K562 (cell line): Measurements from ENCODE around the gene AGPAT4. TPM values are rescaled to one million over a fixed set of nuclear protein-coding genes. Genes with fewer than 3 reads are reported as not detected.

Source experiments
- ATAC-seq: fragments of 200-7000 bp; cut with Tn5 transposase; 3 replicates; pipeline ENCODE4 v1.9.1; 2020; ENCODE audit warnings: moderate library complexity
- BruUV-seq: library from RNA; stranded (reverse); fragments of 400-500 nt; replicated peaks from 2 replicates; lab custom pipeline; 2021; lab: Mats Ljungman, UMichigan
- CTCF ChIA-PET: fragments of 300-600 bp; formaldehyde crosslinking; extraction: SDS; loops from one replicate; lab custom pipeline; 2021; ENCODE audit warnings: low intra/inter-chr PET ratio; lab: Yijun Ruan, JAX
- POLR2A ChIA-PET: fragments of 300-600, 350-650 bp; sonication (Branson Sonifier 250); formaldehyde crosslinking; extraction: SDS; loops from one replicate; lab custom pipeline; 2021; ENCODE audit warnings: antibody characterized with exemption, inconsistent platforms; lab: Yijun Ruan, JAX
- DNase-seq, 4 experiments: peaks; one replicate each; pipeline versions ENCODE4 v3.0.0 to v3.0.0-alpha.2; 2011 to 2018; ENCODE audit warnings: low spot score in 3 of 4, mixed read lengths in 3 of 4; ENCODE audit errors: extremely low read depth in 1 of 4
- FAIRE-seq: peaks from 2 replicates; lab custom pipeline; 2011; peaks lifted over from hg19 to GRCh38; lab: Jason Lieb, UNC
- H2AFZ ChIP-seq: 2 replicates; pipeline ENCODE4 v1.6.0; 2011; ENCODE audit warnings: low read depth, low read length, control low read depth, inconsistent platforms
- H3K27ac ChIP-seq: fragments of 200-600 bp; 3 replicates; pipeline ENCODE4 v1.8.0; 2011; ENCODE audit warnings: low read depth, mild to moderate bottlenecking, control low read depth, inconsistent platforms, low read length, moderate library complexity, mixed read lengths; ENCODE audit errors: extremely low read depth
- H3K27me3 ChIP-seq, 2 experiments: fragments of 300-600 bp in 1 of 2; 2 replicates in 1 of 2; 3 replicates in 1 of 2; pipeline versions ENCODE4 v1.6.0 to v1.8.0; 2011; ENCODE audit warnings: inconsistent platforms in 2 of 2, low read length in 2 of 2, mild to moderate bottlenecking in 1 of 2, mixed read lengths in 1 of 2, moderate library complexity in 1 of 2; ENCODE audit not compliant: control insufficient read depth in 2 of 2, insufficient read depth in 2 of 2
- H3K36me3 ChIP-seq: fragments of 300-600 bp; 3 replicates; pipeline ENCODE4 v1.8.0; 2011; ENCODE audit warnings: mild to moderate bottlenecking, low read length, inconsistent platforms; ENCODE audit not compliant: control insufficient read depth, insufficient read depth
- H3K4me1 ChIP-seq, 2 experiments: fragments of 200-600 bp in 1 of 2; replicated peaks in 1 of 2; 2 replicates in 1 of 2; 3 replicates in 1 of 2; pipeline versions ENCODE4 v1.5.1 to v1.8.0; 2011; ENCODE audit warnings: inconsistent platforms in 2 of 2, low read length in 2 of 2, mild to moderate bottlenecking in 1 of 2, mixed read lengths in 1 of 2, moderate library complexity in 1 of 2; ENCODE audit not compliant: control insufficient read depth in 2 of 2, insufficient read depth in 2 of 2
- H3K4me2 ChIP-seq: 2 replicates; pipeline ENCODE4 v1.6.1; 2011; ENCODE audit warnings: low read length, control low read depth, inconsistent platforms, mixed read lengths; ENCODE audit not compliant: insufficient read depth
- H3K4me3 ChIP-seq: fragments of 200-600 bp; sonication (generic), shearing (Covaris generic); 2 replicates; pipeline ENCODE4 v1.5.1; 2016; ENCODE audit warnings: control low read depth, inconsistent platforms
- H3K79me2 ChIP-seq: fragments of 200-600 bp; 3 replicates; pipeline ENCODE4 v1.8.0; 2011; ENCODE audit warnings: low read length, inconsistent platforms; ENCODE audit not compliant: control insufficient read depth, insufficient read depth
- H3K9ac ChIP-seq, 2 experiments: 2 replicates each; pipeline versions ENCODE4 v1.6.0 to v1.6.1; 2011; ENCODE audit warnings: low read depth in 2 of 2, low read length in 2 of 2, control low read depth in 1 of 2, inconsistent platforms in 1 of 2, mild to moderate bottlenecking in 1 of 2, mixed read lengths in 1 of 2; ENCODE audit not compliant: insufficient read depth in 1 of 2
- H3K9me1 ChIP-seq: one replicate; pipeline ENCODE4 v1.6.0; 2011; ENCODE audit warnings: inconsistent platforms, mild to moderate bottlenecking, low read length, moderate library complexity; ENCODE audit not compliant: control insufficient read depth, insufficient read depth
- H3K9me3 ChIP-seq: replicated peaks from 2 replicates; pipeline ENCODE4 v1.5.1; 2011; ENCODE audit warnings: low read depth, low read length, inconsistent platforms; ENCODE audit not compliant: control insufficient read depth, insufficient read depth
- H4K20me1 ChIP-seq: replicated peaks from 2 replicates; pipeline ENCODE4 v1.6.1; 2011; ENCODE audit warnings: low read length, inconsistent platforms, mixed read lengths; ENCODE audit not compliant: control insufficient read depth, insufficient read depth
- NFYB ChIP-seq: IDR thresholded peaks from 2 replicates; pipeline ENCODE4 v1.6.1; 2011; ENCODE audit warnings: mild to moderate bottlenecking, moderate library complexity; ENCODE audit not compliant: insufficient read length; ENCODE audit errors: extremely low read depth
- ZNF436 ChIP-seq: fragments of 250-450, 450-650 bp; sonication (Bioruptor Pico); formaldehyde crosslinking; IDR thresholded peaks from 2 replicates; pipeline ENCODE4 v1.7.0; 2020; ENCODE audit warnings: mild to moderate bottlenecking
- ZSCAN32 ChIP-seq: fragments of 450-650 bp; formaldehyde crosslinking; IDR thresholded peaks from 2 replicates; pipeline ENCODE4 v1.4.0; 2020; ENCODE audit warnings: mild to moderate bottlenecking, moderate library complexity
- WGBS: fragments of 100-300 bp; shearing (Covaris generic); methylation state at CpG from one replicate; pipeline ENCODE4 v1.1.6; 2016; ENCODE audit warnings: low coverage, mixed read lengths; ENCODE audit not compliant: insufficient coverage; ENCODE audit errors: missing lambda C conversion rate; 5-methylcytosine and 5-hydroxymethylcytosine counted together
- in situ Hi-C: fragments of 300-500 bp; cut with MboI; formaldehyde crosslinking; loops from 4 replicates; pipeline ENCODE4 v1.15.0; 2018; ENCODE audit warnings: inconsistent platforms, mixed read lengths
- intact Hi-C: fragments of 100-400 bp; cut with micrococcal nuclease; formaldehyde crosslinking; loops from 2 replicates; pipeline ENCODE4 v1.14.2; 2022
- polyA plus RNA-seq, 8 experiments: library from polyadenylated mRNA; depleted of rRNA in 4 of 8; stranded (reverse) in 5 of 8; unstranded in 3 of 8; fragments of >200 nt; fragmentation: Nextera tagmentation in 2 of 8; fragmentation: Illumina TruSeq in 1 of 8; extraction: Ambion mirVana in 2 of 8; extraction: Trizol in 1 of 8; gene quantifications; 2 replicates each; pipeline versions ENCODE4 v1.2.1 to v1.2.3, GENCODE V29; 2011 to 2014; ENCODE audit warnings: inconsistent platforms in 1 of 8, missing spikeins in 1 of 8
- total RNA-seq, 7 experiments: library from RNA; depleted of rRNA in 6 of 7; stranded (reverse); fragments of >200 nt in 6 of 7; fragmentation: Illumina TruSeq in 2 of 7; extraction: Trizol in 2 of 7; gene quantifications; 2 replicates each; pipeline versions ENCODE4 v1.2.1 to v1.2.3, GENCODE V29; 2011 to 2021; ENCODE audit warnings: low replicate concordance in 1 of 7
- TF ChIP-seq, protein P1 (sequence below): fragments of 450-650 bp; formaldehyde crosslinking; IDR thresholded peaks from 2 replicates; pipeline ENCODE4 v1.4.0; 2020; ENCODE audit warnings: mild to moderate bottlenecking

The AGPAT4 gene
- total and polyA plus RNA-seq, 9 of the 15 experiments (the other 6 are each of a cell fraction or from before 2014, with no cell fraction given) = 2.2 to 15.0 (median 5.7) TPM

GRCh38 chr6:161111261-161111660 is 162.6 kb downstream of the AGPAT4 start:
- in situ Hi-C loops (no loop called here), intact Hi-C loops (no loop called here)
- H3K4me1 ChIP-seq = no peaks in the 10 kb centered on the region
- FAIRE-seq (no peak), ATAC-seq (no peak), DNase-seq (no peak)
- H4K20me1 ChIP-seq = no peaks in the 10 kb centered on the region
- H3K4me3 ChIP-seq = no peak overlapping the region
- ChIA-PET POLR2A (interaction anchor here (0.7 kb wide), 1 partner anchor 80 kb away, joined by 5 read pairs; no protein-coding TSS in a partner anchor), CTCF (no interaction called here)
- no peaks in the 10 kb centered on the region for H3K27me3 ChIP-seq
- H3K9me3 ChIP-seq = no peaks in the 10 kb centered on the region
- H3K9ac ChIP-seq = no peak overlapping the region
- no peak overlapping the region for H3K27ac ChIP-seq
- no TSS peak for BruUV-seq
- no peak overlapping the region for H3K4me2 ChIP-seq
- H3K79me2 ChIP-seq = no peaks in the 10 kb centered on the region
- WGBS = 89% methylated on average over 4 of the region's 4 CpGs
- TF ChIP-seq NFYB = no peak
- no peak for TF ChIP-seq ZSCAN32 (CRISPR knock-in tag)
- TF ChIP-seq ZNF436 (CRISPR knock-in tag) = no peak
- TF ChIP-seq, protein P1, sequence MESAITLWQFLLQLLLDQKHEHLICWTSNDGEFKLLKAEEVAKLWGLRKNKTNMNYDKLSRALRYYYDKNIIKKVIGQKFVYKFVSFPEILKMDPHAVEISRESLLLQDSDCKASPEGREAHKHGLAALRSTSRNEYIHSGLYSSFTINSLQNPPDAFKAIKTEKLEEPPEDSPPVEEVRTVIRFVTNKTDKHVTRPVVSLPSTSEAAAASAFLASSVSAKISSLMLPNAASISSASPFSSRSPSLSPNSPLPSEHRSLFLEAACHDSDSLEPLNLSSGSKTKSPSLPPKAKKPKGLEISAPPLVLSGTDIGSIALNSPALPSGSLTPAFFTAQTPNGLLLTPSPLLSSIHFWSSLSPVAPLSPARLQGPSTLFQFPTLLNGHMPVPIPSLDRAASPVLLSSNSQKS (CRISPR knock-in tag) = no peak
- TF ChIP-seq, all 486 proteins: peak for 0
- peaks cover 97% of the 10 kb centered on the region for H3K36me3 ChIP-seq
- no peaks in the 10 kb centered on the region for H3K9me1 ChIP-seq
- H2AFZ ChIP-seq = no peak overlapping the region
